ENCODE data around the gene TMCO4.

DNA sequence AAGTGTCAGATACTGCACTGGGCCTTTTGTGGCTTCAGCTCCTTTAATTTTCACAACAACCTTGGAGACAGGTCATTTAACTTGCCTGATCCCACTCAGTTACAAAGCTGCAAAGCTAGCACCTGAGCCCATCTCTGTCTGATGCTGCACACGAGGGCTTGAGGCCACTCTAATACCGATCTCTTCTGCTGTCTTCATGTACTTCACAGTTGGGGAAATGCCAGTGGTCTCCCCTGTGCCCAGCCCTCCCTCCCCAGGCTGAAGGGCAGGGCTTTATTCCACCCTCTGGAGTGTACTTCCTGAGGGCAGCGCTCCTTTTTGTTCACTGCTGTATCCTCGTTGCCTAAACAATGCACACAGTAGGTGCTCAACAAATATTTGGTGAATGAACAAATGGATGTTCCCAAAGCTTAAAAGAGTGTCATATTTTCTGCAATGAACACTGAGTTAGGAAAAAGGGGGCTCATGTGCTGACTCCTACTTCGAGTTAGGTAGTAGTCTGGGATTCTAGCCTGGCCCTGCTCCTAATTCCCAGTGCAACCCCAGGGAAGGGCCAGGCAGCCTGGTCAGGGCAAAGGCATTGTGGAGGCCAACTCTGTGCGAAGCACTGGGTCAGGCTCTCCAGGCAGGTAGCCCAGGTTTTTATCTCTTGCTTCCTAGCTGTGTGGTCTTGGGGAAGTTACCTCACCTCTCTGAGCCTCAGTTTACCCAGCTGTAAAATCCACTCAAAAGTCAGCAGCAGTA is 1.1 kb downstream of the TMCO4 start:
- no peak for TF ChIP-seq CHD4 (IDR thresholded peaks at IDR 0.05)
- no peak for TF ChIP-seq SREBF1 (IDR thresholded peaks at IDR 0.05; ENCODE audit: low read length)
- TF ChIP-seq, protein P1, sequence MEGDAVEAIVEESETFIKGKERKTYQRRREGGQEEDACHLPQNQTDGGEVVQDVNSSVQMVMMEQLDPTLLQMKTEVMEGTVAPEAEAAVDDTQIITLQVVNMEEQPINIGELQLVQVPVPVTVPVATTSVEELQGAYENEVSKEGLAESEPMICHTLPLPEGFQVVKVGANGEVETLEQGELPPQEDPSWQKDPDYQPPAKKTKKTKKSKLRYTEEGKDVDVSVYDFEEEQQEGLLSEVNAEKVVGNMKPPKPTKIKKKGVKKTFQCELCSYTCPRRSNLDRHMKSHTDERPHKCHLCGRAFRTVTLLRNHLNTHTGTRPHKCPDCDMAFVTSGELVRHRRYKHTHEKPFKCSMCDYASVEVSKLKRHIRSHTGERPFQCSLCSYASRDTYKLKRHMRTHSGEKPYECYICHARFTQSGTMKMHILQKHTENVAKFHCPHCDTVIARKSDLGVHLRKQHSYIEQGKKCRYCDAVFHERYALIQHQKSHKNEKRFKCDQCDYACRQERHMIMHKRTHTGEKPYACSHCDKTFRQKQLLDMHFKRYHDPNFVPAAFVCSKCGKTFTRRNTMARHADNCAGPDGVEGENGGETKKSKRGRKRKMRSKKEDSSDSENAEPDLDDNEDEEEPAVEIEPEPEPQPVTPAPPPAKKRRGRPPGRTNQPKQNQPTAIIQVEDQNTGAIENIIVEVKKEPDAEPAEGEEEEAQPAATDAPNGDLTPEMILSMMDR (IDR thresholded peaks at IDR 0.05 in 2 of 3, conservative IDR thresholded peaks at IDR 0.05 in 1 of 3; ENCODE audit: control insufficient read depth in 2 of 3, extremely low read depth in 1 of 3, insufficient read depth in 1 of 3, low read depth in 3 of 3, low read length in 3 of 3): no peak
